Measurements from ENCODE around the gene MCRIP2.

The MCRIP2 gene

DNA sequence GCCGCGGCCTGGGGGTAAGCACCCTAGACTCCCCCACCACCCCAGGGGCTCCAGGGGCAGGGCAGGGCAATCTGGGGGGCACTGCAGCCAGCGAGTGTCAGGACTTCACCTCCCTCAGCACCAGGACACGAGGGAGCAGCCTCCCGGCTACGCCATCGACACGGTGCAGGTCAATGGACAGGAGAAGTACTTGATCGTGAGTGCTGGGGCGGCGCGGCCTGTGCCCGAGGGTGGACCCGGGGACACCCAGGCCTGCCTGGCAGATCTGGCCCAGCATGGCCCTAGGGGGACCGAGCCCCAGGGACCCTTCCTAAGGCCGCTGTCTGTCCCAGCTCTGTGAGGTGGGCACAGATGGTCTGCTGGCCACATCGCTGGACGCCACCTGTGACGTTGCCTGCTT, 30.7 kb downstream of the MCRIP2 start:
- no peak for DNase-seq

DNA sequence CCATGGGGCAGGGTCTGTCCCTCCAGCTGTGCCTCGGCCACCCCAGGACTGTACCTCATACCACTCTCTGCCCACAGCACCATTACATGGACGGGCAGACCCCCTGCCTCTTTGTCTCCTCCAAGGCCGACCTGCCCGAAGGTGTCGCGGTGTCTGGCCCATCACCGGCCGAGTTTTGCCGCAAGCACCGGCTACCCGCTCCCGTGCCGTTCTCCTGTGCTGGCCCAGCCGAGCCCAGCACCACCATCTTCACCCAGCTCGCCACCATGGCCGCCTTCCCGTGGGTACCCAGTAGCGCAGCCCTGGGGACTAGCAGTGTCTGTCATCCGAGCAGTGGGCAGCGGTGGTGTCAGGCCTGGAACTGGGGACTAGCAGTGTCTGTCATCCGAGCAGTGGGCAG, 31.2 kb downstream of the MCRIP2 start:
- DNase-seq, result no peak

DNA sequence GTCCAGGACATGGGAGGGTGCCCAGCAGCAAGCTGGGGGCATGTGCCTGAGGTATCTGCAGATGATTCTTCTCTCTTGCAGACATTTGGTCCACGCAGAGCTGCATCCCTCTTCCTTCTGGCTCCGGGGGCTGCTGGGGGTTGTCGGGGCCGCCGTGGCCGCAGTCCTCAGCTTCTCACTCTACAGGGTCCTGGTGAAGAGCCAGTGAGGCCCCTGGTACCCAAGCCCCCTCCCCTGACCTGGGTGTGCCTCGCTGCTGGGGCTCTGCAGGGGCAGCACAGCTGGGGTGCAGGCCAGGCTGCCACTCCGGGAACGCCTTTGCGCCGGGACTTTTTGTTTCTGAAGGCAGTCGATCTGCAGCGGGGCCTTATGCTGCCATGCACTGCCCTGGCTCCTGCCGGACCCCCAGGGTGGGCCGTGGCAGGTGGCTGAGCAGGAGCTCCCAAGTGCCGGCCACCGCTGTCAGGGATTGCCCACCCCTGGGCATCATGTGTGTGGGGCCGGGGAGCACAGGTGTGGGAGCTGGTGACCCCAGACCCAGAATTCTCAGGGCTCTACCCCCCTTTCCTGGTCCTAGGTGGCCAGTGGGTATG, 31.9 kb downstream of the MCRIP2 start:
- DNase-seq, result no peak

DNA sequence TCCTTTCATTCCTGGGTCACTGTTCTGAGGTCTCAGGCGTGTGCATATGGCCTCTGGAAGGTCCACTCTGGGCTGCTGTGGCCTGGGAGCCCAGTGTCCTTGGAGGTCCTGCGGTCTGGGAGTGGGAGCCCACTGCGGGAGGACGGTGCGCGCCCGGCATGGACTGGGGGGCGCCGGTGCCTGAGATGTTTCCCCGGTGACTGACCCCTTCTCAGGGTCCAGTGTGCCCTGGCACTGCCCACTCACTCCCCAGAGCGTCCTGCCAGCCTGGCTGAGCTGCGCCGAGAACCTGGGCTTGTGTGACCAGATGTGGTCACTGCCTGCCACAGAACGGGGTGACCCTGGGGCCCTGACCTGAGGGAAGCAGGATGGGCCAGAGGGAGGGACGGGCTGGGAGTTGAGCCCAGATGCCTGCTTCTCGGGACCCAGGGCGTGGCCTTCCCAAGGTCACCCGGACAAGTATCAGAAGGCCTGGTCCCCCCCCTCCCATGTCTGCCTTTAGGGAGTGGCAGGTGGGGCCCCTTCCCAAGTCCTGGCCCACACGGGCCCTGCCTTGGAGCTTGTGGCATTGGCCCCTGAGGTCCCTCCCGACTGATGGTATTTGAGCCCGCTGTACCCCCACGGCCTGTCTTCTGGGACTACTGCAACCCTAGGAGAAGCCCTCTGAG, 32.7 kb downstream of the MCRIP2 start:
- DNase-seq, result no peak

DNA sequence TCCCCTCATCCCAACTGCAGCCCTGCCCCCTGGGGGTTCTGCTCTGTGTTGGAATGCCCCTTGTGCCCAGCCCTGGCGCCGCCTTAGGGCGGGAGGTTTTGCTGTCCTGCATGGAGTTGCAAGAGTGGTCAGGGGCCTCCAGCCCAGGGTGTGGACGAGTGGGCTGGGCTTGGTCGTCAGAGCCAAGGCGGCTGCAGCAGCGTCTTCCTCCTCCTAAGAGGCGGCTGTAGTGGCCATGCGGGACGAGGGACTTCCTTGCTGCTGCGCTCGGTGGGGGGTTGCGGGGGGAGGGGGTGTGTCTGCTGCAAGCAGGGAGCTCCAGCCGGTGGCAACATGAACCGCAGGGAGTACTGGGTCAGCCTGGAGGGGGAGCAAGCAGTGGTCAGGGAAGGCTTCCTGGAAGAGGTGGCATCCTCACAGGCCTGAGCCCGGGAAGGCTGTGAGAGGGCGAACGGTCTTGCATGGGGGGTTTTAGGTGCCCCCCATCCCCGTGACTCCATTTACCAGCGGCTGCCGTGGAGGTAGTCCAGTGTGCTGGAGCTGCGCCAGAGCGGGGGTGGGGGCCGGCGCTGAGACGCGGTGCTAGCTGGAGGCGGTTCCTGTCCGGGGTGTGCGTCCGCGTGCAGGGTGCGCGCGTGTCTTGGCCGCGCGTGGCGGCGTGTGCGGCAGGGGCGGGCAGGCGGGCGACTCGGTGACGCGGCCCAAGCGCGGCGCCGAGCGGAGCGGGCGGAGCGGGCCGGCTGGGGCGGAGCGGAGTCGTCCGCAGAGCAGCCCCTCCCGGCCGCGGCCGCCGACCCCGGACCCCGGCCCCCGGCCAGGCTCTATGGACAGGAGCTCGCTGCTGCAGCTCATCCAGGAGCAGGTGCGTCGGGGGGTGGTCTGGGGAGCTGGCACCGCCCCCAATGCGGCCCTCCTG, 33.6 kb downstream of the MCRIP2 start, which contains the start of gene RHBDL1:
TSS of gene RHBDL1 (plus strand) at position 704 of the 916 bp plus-strand sequence. CDS start at position 824, 120 bp downstream.
- DNase-seq, result no peak

DNA sequence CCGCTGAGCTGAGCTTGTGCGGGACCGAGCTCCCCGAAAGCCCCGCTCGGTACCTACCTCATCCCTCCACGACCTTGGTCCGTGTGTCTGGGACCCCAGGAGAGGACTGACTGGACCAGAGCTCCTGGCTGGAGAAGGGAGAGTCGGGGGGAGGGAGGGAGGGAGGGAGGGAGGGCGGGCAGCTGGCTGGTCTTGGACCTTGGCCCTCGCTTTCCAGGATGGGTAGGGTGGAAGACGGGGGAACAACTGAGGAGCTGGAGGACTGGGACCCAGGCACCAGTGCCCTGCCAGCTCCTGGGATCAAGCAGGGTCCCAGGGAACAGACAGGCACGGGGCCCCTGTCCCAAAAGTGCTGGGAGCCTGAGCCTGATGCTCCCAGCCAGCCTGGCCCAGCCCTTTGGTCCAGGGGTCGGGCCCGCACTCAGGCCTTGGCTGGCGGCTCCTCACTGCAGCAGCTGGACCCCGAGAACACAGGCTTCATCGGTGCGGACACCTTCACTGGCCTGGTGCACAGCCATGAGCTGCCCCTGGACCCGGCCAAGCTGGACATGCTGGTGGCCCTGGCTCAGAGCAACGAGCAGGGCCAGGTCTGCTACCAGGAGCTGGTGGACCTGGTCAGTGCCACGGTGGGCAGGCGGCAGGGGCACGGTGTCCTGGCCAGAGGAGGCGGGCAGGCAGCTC, 34.4 kb downstream of the MCRIP2 start:
- DNase-seq, result no peak

DNA sequence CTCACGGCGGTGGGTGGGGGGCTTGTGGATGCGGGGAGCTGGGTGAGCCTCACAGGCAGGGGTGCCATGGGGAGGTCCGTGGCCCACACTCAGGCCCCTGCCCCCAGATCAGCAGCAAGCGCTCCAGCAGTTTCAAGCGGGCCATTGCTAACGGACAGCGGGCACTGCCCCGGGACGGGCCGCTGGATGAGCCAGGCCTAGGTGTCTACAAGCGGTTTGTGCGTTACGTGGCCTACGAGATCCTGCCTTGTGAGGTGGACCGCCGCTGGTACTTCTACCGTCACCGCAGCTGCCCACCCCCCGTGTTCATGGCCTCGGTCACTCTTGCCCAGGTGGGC, 34.9 kb downstream of the MCRIP2 start:
- DNase-seq, result no peak

DNA sequence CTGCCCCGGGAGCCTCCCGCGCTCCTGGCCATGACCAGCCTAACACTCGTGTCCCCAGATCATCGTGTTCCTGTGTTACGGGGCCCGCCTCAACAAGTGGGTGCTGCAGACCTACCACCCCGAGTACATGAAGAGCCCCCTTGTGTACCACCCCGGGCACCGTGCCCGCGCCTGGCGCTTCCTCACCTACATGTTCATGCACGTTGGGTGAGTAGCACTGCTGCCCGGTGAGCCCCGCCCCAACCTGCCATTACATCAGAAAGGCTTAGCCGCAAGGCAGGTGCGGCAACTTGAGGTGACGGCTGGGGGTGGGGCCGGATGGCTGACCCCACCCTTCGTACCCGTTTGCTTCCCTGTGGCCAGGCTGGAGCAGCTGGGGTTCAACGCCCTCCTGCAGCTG, 35.3 kb downstream of the MCRIP2 start:
- DNase-seq, result no peak

DNA sequence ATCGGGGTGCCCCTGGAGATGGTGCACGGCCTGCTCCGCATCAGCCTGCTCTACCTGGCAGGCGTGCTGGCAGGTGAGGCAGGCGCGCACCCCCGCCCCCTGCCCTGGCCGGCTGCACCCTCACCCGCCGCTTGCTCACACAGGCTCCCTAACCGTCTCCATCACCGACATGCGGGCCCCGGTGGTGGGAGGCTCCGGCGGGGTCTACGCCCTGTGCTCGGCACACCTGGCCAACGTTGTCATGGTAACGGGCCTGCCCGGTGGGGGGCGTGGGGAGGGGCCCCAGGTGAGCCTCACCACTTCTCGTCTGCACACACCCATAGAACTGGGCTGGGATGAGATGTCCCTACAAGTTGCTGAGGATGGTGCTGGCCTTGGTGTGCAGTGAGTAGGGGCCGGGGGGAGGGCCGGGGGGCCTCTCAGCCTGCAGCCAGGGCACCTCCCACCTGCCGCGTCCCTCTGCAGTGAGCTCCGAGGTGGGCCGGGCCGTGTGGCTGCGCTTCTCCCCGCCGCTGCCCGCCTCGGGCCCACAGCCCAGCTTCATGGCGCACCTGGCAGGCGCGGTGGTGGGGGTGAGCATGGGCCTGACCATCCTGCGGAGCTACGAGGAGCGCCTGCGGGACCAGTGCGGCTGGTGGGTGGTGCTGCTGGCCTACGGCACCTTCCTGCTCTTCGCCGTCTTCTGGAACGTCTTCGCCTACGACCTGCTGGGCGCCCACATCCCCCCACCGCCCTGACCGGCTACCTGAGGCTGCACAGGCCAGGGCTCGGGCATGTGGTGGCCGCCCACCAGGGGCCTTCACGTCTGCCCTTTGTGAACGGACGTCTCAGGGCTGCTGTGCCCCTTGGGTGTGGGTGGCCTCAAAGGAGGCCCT, 35.9 kb downstream of the MCRIP2 start:
- DNase-seq, result no peak

DNA sequence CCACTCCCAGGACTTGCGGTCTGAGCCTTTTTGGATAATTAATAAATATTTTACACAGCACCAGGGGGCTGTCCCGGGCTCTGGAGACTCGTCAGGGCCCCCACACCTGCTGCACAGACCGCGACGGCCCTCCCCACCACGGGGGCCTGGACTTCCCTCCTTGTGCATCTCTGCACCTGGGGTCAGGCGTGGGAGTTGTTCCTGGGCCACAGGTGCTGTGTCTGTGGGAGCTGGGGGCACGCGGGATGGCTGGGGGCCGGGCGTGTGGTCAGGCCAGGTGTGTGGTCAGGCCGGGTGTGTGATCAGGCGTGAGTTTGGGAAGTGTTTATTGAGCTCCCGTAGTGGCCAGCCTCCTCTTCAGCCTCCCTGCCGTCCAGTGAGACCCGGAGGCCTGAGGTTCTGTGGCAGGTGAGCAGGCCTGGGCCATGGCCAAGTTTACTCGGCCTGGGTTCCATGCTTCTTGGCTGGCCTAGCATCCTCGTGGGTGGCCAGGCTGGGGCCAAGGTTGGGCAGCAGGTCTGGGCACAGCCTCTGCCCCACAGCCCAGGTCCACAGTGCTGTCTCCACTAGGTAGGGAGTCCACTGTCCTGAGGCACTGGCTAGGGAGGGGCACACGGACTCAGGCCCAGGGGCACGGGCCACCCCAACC, 36.7 kb downstream of the MCRIP2 start:
- no peak for DNase-seq

DNA sequence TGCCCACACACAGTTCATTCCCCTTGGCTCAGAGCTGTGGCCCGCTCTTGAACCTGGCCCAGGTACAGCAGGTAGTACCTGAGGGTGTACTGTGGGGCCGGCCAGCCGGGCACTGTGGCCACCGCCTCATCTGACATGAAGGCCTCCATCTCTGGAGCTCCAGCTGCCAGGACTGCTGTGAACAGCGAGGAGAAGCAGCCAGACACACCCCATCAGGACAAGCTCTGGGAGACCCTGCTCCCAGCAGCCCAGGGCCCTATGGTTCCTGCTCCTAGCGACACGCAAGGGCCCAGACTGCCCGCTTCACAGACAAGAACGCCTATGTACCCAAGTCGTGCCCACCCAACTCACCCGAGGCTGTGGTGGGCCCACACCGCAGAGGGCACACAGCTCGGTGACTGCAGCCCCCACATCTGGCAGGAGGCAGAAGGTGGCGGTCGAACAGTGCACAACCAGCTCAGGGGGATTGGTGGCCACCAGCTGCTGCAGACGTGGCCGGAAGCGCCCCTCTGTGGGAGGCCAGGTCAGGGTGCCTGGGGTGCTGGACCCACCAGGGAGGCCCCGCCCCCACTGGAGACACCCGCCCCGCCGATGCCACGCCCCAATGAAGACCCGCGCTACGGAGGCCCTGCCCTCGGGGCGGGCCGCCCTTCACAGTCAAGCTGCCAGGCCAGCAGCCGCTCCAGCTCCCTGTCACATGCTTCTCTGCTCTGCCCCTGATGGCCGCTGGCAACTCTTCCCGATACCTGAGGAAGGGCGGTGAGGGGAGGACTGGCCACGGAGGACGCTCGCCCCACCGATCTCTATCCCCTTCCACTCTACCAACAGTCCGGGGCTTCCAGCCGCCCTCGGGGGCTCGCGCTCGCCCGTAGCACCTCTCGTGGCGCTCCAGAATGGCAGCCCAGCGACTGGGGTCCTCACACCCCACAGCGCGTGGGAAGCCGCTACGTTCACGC, 37.5 kb downstream of the MCRIP2 start:
- DNase-seq, result no peak

DNA sequence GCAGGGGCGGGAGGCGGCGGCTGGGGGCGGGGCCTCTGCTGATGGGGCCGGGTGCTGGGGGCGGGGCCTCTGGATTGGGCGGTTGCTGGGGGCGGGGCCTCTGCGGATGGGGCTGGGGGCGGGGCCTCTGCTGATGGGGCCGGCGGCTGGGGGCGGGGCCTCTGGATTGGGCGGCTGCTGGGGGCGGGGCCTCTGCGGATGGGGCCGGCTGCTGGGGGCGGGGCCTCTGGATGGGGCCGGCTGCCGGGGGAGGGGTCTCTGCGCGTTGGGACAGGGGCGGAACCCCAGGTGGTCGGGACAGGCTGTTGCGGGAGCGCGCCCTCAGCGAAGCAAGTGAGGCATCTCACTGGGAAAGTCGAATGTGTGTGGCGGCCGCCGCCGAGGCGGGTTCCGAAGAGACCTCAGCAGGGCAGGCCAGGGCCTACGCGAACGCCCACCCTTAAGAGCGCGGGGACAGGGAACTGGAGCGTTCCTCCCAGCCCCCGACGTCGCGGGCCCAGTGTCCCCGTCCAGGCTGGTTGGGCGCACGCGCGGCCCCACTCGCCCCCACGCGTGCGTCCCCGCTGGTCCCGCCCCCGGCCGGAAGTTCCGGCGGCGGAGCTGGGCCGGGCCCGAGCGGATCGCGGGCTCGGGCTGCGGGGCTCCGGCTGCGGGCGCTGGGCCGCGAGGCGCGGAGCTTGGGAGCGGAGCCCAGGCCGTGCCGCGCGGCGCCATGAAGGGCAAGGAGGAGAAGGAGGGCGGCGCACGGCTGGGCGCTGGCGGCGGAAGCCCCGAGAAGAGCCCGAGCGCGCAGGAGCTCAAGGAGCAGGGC, 38.4 kb downstream of the MCRIP2 start, which contains the start of gene STUB1:
TSS of gene STUB1 (plus strand) at position 597 of the 811 bp plus-strand sequence. CDS start at position 713, 116 bp downstream.
- DNase-seq, result peak; percentile 82

DNA sequence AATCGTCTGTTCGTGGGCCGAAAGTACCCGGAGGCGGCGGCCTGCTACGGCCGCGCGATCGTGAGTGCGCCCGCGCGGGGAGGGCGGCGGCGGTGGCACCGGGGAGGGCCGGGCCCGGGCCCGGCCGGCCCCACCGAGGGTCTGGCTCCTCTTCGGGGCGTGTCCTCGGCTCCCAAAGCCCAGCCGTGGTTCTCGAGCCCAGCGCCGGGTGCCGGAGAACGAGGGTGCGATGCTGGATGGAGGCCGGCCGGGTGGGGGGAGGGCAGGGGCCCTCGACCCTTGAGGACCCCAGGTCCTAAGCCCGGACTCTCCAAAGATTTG, 39.0 kb downstream of the MCRIP2 start:
- no peak for DNase-seq

DNA sequence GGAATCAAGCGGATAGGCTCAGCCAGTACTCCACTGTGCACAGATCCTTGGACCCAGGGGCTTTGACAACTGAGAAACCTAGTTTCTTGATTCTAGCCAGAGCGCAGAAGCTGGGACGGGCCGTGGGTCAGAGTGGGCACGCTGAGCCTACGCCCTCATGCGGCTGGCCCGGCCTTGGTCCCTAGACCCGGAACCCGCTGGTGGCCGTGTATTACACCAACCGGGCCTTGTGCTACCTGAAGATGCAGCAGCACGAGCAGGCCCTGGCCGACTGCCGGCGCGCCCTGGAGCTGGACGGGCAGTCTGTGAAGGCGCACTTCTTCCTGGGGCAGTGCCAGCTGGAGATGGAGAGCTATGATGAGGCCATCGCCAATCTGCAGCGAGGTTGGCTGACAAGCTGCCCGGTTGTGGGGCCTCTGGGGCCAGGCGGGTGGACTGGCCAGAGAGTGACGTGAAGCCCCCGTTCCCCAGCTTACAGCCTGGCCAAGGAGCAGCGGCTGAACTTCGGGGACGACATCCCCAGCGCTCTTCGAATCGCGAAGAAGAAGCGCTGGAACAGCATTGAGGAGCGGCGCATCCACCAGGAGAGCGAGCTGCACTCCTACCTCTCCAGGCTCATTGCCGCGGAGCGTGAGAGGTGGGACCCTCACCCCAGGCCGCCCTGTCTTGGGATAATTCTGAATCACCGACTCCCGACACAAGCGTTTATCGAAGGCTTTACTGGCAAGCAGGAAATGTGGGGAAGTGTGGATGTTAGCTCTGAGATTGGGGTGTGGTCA, 39.5 kb downstream of the MCRIP2 start:
- DNase-seq, result no peak

DNA sequence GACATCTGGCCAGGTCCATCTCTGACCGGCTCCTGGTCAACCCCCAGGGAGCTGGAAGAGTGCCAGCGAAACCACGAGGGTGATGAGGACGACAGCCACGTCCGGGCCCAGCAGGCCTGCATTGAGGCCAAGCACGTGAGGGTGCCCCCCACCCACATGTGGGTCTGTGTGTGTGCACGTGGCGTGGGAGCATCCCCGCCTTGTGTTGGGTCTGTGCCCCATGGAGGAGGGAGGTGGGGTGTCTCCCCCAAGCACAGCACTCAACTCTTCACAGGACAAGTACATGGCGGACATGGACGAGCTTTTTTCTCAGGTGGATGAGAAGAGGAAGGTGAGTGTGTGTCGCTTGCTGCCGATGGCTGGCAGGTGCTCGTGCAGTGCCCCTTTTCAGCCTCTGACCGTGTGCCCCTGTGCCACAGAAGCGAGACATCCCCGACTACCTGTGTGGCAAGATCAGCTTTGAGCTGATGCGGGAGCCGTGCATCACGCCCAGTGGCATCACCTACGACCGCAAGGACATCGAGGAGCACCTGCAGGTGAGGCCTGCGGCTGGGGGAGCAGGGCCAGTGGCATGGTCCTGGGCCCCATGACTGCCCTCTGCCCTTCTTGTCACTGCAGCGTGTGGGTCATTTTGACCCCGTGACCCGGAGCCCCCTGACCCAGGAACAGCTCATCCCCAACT, 40.3 kb downstream of the MCRIP2 start:
- no peak for DNase-seq

DNA sequence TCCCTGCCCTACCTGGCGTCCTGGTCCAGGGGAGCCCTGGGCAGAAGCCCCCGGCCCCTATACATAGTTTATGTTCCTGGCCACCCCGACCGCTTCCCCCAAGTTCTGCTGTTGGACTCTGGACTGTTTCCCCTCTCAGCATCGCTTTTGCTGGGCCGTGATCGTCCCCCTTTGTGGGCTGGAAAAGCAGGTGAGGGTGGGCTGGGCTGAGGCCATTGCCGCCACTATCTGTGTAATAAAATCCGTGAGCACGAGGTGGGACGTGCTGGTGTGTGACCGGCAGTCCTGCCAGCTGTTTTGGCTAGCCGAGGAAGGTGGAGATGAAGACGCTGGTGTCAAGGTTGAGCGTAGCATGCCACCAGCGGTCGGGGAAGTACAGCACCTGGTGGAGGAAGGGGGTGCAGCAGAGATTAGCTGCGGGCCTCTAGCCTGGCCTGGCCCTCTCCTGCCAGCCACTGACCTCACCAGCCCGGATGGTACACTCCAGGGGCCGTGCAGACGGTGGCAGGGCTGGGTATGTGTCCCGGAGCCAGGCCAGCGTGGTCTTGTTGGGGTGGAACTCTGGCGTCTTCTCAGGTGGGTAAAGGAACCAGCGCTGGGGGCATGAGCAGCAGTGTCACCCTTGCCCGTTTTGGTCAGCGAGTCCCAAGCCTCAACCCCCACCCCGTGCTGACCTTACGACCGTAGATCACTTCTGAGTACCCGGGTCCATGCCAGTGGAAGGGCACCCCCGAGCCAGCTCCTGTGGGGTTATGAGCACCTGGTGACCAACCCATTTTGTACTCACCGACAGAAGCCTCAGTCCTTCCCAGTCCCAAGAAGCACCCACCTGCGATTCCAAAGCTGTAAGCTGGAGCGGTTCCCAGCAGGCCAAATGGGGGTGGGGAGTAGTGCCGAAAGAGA, 41.1 kb downstream of the MCRIP2 start:
- DNase-seq, result no peak

Data from activated CD4-positive, alpha-beta T cell treated with anti-CD3 and anti-CD28 coated beads for 1 hour (primary cell).